ENCODE data around the gene TBCA. TPM values are rescaled to one million over a fixed set of nuclear protein-coding genes. Genes with fewer than 3 reads are reported as not detected.

The TBCA gene
- total RNA-seq, 1 donor from 2014 or later, result 264 TPM

- peaks cover 8% of the 10 kb centered on the region for H3K36me3 Mint-ChIP-seq (ENCODE audit: insufficient read depth)
- H3K27ac Mint-ChIP-seq, result no peak overlapping the region
Observed at GRCh38 chr5:77748160-77748559, 28.0 kb downstream of the TBCA start.

GRCh38 chr5:77744116-77744515, 32.0 kb downstream of the TBCA start:
- peaks cover 2% of the 10 kb centered on the region for H3K4me1 Mint-ChIP-seq (ENCODE audit: low read depth)
- peaks cover 3% of the 10 kb centered on the region for H3K36me3 Mint-ChIP-seq (ENCODE audit: insufficient read depth)
- TF ChIP-seq CTCF (IDR thresholded peaks at IDR 0.05; ENCODE audit: unreplicated experiment), result no peak
- DNase-seq (ENCODE audit: low spot score, unreplicated experiment), result no peak
- H3K9me3 Mint-ChIP-seq (ENCODE audit: low read depth), result no peaks in the 10 kb centered on the region
- no peaks in the 10 kb centered on the region for H3K27me3 Mint-ChIP-seq
- H3K4me3 Mint-ChIP-seq (ENCODE audit: low read depth), result no peak overlapping the region
- H3K27ac Mint-ChIP-seq, result no peak overlapping the region

More at GRCh38 chr5:77748160-77748559, 28.0 kb downstream of the TBCA start:
- no peak for DNase-seq (ENCODE audit: low spot score, unreplicated experiment)
- Mint-ChIP-seq H3K4me3 (ENCODE audit: low read depth) (no peak overlapping the region), H3K4me1 (ENCODE audit: low read depth) (peaks cover 7% of the 10 kb centered on the region), H3K9me3 (ENCODE audit: low read depth) (peaks cover 3% of the 10 kb centered on the region), H3K27me3 (no peaks in the 10 kb centered on the region)
- no peak for TF ChIP-seq CTCF (IDR thresholded peaks at IDR 0.05; ENCODE audit: unreplicated experiment)

GRCh38 chr5:77743181-77743580, 33.0 kb downstream of the TBCA start:
- Mint-ChIP-seq H3K36me3 (ENCODE audit: insufficient read depth) (peaks cover 3% of the 10 kb centered on the region), H3K27ac (no peak overlapping the region), H3K9me3 (ENCODE audit: low read depth) (no peaks in the 10 kb centered on the region), H3K27me3 (no peaks in the 10 kb centered on the region), H3K4me1 (ENCODE audit: low read depth) (peaks cover 1% of the 10 kb centered on the region), H3K4me3 (ENCODE audit: low read depth) (no peak overlapping the region)
- no peak for TF ChIP-seq CTCF (IDR thresholded peaks at IDR 0.05; ENCODE audit: unreplicated experiment)
- DNase-seq (ENCODE audit: low spot score, unreplicated experiment), result no peak

GRCh38 chr5:77741608-77742007, 34.5 kb downstream of the TBCA start:
- Mint-ChIP-seq H3K27ac (no peak overlapping the region), H3K4me1 (ENCODE audit: low read depth) (no peaks in the 10 kb centered on the region), H3K4me3 (ENCODE audit: low read depth) (no peak overlapping the region), H3K9me3 (ENCODE audit: low read depth) (no peaks in the 10 kb centered on the region), H3K36me3 (ENCODE audit: insufficient read depth) (peaks cover 3% of the 10 kb centered on the region), H3K27me3 (no peaks in the 10 kb centered on the region)
- DNase-seq (ENCODE audit: low spot score, unreplicated experiment), result no peak
- no peak for TF ChIP-seq CTCF (IDR thresholded peaks at IDR 0.05; ENCODE audit: unreplicated experiment)

GRCh38 chr5:77734885-77735284, 41.3 kb downstream of the TBCA start:
- DNase-seq (ENCODE audit: low spot score, unreplicated experiment), result no peak
- H3K36me3 Mint-ChIP-seq (ENCODE audit: insufficient read depth), result peaks cover 15% of the 10 kb centered on the region
- H3K27ac Mint-ChIP-seq, result no peak overlapping the region
- no peaks in the 10 kb centered on the region for H3K27me3 Mint-ChIP-seq
- no peak for TF ChIP-seq CTCF (IDR thresholded peaks at IDR 0.05; ENCODE audit: unreplicated experiment)
- H3K4me1 Mint-ChIP-seq (ENCODE audit: low read depth), result no peaks in the 10 kb centered on the region
- H3K9me3 Mint-ChIP-seq (ENCODE audit: low read depth), result peaks cover 11% of the 10 kb centered on the region
- H3K4me3 Mint-ChIP-seq (ENCODE audit: low read depth), result no peak overlapping the region
